ENCODE data around the gene DYNLT2B. TPM values are rescaled to one million over a fixed set of nuclear protein-coding genes. Genes with fewer than 3 reads are reported as not detected.

Gene DYNLT2B
- total RNA-seq, 4 donors from 2014 or later, result 1.1 to 5.6 (median 3.5) TPM

- no peak for TF ChIP-seq CTCF (IDR thresholded peaks at IDR 0.05; ENCODE audit: low read depth)
Observed at GRCh38 chr3:196351541-196351940, 33.5 kb upstream of the DYNLT2B start.

DNA sequence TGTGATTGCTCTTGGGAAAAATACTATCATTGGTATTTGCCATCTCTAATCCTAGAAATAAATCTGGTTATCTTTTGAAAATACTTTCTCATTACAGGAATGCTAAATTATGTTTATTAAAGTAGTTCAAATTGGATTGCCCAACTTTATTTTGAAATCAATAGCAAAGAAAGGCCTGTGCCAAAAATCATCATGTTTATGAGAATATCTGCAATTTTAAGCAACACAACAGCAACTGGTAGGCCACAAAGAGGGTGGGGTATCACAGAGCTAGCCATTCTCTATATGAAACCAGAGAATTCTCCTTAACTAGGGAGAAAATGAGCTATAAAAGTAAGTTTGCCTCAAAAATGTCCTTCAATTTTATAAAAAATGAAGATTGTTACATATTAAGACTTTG lies 32.0 kb upstream of the DYNLT2B start:
- TF ChIP-seq CTCF (IDR thresholded peaks at IDR 0.05; ENCODE audit: low read depth), result no peak

GRCh38 chr3:196348698-196349097 lies 30.7 kb upstream of the DYNLT2B start:
- no peak for TF ChIP-seq CTCF (IDR thresholded peaks at IDR 0.05; ENCODE audit: low read depth)

DNA sequence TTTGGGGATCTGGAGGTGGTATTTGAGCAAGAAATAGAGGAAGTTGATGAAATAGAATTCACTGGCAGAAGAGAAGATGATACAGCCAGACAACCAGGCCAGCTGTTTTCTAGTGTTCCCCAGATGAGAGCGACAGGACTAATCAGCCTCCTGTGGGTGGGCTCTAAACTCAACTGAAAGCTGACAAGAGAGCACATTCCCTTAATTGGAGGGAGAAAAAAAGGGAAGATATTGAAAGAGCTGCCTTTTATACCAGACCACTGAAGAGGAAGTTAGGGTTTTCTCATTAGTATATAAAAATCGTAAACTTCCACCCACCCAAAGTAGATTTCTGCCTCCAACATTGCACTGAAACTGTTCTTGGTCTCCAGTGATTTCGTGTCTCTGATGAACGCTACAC lies 26.6 kb upstream of the DYNLT2B start:
- no peak for TF ChIP-seq CTCF (IDR thresholded peaks at IDR 0.05; ENCODE audit: low read depth)

DNA sequence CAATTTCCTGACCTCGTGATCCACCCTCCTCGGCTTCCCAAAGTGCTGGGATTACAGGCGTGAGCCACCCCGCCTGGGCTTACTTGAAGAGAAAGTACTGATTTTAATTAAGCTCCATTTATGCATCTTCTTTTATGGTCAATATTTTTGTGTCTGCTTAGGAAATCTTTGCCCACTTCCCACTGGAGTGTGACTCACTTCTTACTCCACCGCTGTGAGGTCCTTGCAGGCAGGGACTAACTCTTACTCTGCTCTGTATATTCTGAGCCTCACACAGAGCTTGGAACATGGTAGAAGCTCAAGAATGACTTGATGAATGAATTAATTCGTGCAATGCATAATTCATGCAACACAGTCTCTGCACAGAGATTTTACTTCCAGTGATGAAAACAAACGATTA lies 23.1 kb upstream of the DYNLT2B start:
- TF ChIP-seq CTCF (IDR thresholded peaks at IDR 0.05; ENCODE audit: low read depth), result no peak

- no peak for TF ChIP-seq CTCF (IDR thresholded peaks at IDR 0.05; ENCODE audit: low read depth)
Observed at GRCh38 chr3:196340466-196340865, 22.4 kb upstream of the DYNLT2B start.

- TF ChIP-seq CTCF (IDR thresholded peaks at IDR 0.05; ENCODE audit: low read depth), result no peak
Observed at GRCh38 chr3:196339493-196340254, 21.6 kb upstream of the DYNLT2B start.

All from subcutaneous adipose tissue (tissue), 4 donors.